Activated gamma-delta T cell (primary cell): ENCODE results near the gene FOXN3.

Source experiments
- DNase-seq: peaks from one replicate; lab custom pipeline; 2025; lab: John Stamatoyannopoulos, UW

Gene FOXN3

DNA sequence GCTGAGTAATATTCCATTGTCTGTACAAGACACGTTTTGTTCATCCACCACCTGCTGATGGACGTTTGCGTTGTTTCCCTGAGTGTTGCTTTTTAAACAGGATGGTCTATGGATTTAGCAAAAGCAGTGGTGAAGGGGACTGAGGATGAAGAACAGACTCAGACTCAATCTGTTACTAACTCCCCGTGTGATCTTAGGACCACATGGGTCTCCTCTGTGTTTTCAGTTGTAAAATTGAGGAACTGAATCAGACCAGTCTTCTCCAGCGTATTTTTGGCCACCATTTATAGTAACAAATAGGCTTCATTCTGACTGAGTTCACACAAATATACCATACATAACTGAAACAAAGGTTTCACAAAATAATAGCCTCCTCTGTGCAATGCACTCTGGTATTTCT, 85.6 kb downstream of the FOXN3 start:
- no peak for DNase-seq

- DNase-seq, result no peak
These were observed 86.6 kb downstream of the FOXN3 start for GRCh38 chr14:89330236-89331002.

- DNase-seq, result no peak
These were observed 89.2 kb downstream of the FOXN3 start for GRCh38 chr14:89327771-89328212.

- no peak for DNase-seq
These were observed 91.1 kb downstream of the FOXN3 start for GRCh38 chr14:89325959-89326358.

- DNase-seq, result no peak
These were observed 91.6 kb downstream of the FOXN3 start for GRCh38 chr14:89325299-89325883.

- DNase-seq, result no peak
These were observed 92.3 kb downstream of the FOXN3 start for GRCh38 chr14:89324501-89325298.

- no peak for DNase-seq
These were observed 96.5 kb downstream of the FOXN3 start for GRCh38 chr14:89320381-89321000.

DNA sequence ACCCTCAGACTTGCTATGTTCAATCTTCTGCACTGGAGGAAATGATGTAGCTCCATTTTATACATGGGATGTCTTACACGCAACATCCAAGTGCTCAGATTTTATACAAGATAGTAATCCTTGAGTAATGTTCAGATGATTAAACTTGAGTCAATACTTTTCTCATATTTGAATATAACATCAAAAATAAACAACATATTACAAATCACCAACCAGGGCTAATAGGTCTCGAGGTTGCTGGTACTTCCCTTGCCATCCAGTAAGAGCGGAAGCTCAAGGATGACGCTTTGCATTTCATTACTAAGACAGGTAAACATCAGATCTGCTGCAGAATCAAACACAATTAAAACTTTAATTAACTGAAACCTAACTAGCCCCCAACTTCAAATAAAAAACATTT, 97.3 kb downstream of the FOXN3 start:
- DNase-seq, result no peak

DNA sequence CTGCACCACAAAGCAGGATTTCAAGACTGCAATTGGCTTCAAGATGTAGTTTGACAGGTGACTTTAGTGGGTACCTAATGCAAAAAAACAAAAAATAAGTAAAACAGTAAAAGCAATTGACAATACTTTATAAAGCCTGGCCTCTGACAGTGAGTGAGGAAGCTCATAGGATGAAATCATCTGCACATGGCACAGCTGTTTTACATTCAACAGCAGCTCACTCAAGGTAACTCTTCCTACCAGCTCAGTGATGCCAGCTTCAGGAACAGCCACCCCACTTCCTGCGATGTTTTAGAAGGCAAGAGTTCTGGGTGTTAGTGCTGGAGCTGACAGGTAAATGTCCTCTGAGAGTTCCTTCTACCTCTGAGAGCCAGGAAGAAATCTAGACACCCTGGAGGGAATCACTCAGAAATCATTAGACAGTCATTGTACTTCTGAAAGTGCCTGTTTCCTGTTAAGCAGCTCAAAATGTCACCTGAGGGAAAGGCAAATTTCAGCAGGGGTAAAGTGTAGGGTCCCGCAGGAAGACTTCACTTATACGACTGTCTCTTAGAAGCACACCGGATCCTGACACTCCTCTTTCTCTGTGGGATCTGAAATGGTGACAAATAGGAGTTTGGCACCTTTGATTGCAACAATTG, 99.9 kb downstream of the FOXN3 start:
- DNase-seq, result no peak

GRCh38 chr14:89315493-89316470, 101.3 kb downstream of the FOXN3 start:
- no peak for DNase-seq

GRCh38 chr14:89314274-89314673, 102.8 kb downstream of the FOXN3 start:
- no peak for DNase-seq

GRCh38 chr14:89312932-89313331, 104.1 kb downstream of the FOXN3 start:
- no peak for DNase-seq

GRCh38 chr14:89310211-89310610, 106.8 kb downstream of the FOXN3 start:
- no peak for DNase-seq

DNA sequence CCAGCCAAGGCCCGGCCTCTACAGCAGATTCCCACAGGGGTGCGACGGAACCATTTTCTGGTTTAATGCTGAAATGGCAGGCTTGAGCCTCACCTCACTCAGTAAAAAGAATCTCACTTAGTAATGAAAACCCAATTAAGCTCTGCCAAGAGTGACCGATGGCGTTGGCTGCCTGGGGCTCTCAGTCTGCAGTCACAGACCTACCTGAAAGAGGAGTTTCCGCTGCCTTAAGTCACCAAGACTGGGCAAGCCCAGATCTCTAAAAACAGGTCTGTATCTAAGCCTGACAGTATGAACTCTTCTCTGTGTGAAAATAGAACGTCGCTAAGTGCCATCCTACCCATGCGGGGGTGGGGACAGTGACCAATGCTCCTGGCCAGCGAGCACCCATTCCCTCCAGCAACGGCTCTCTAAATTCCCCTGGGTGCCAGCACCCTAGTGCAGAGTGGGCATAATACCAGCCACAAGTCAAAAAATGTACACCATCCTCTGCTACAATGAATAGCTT, 107.3 kb downstream of the FOXN3 start:
- no peak for DNase-seq

- DNase-seq, result no peak
These were observed 108.6 kb downstream of the FOXN3 start for GRCh38 chr14:89308232-89308959.

DNA sequence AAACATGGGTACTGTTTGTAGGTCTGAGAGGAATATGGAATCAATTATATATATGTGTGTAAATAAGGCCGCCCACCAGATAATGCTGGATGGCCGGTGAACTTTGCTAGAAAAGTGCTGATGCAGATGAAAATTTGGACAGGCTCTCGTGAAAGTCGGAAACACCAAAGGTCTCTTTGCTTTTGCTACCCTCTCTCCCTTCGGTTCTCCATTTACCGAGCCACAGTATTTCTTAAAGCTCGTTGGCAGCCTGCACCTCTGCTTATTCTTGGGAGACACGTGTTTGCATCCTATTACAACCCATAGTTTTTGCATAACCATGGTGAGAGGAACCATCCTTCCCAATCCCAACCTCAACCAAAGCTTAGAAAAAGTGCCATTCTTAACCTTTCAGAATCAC, 109.6 kb downstream of the FOXN3 start:
- DNase-seq, result no peak

- DNase-seq, result no peak
These were observed 111.9 kb downstream of the FOXN3 start for GRCh38 chr14:89304972-89305703.

GRCh38 chr14:89304561-89304960, 112.5 kb downstream of the FOXN3 start:
- DNase-seq, result no peak
